ENCODE data around the gene SGMS1. TPM values are rescaled to one million over a fixed set of nuclear protein-coding genes. Genes with fewer than 3 reads are reported as not detected.

The SGMS1 gene
- total and polyA plus RNA-seq, 10 donors: 5.9 to 84.3 (median 34.6) TPM

GRCh38 chr10:50517626-50518025 lies 106.1 kb downstream of the SGMS1 start:
- Histone ChIP-seq H3K4me3 (no peak overlapping the region), H3K27me3 (replicated peaks in 1 of 7) (no peaks in the 10 kb centered on the region), H3K4me1 (peaks cover 0 to 14% (median 11%) of the 10 kb centered on the region in 6 donors), H3K9me3 (no peaks in the 10 kb centered on the region), H3K27ac (no peak overlapping the region), H3K36me3 (peaks cover 0 to 25% (median 0%) of the 10 kb centered on the region in 6 donors)
- WGBS, 5 donors: 90 to 96% (median 91%) methylated on average over 3 of the region's 3 CpGs
- no peak for DNase-seq
- TF ChIP-seq POLR2A (IDR thresholded peaks at IDR 0.05) (no peak), POLR2AphosphoS5 (IDR thresholded peaks at IDR 0.05) (no peak), CTCF (IDR thresholded peaks at IDR 0.05 in 8 of 11, conservative IDR thresholded peaks at IDR 0.05 in 3 of 11) (no peak)
- intact Hi-C loops (cut with DNase I; ENCODE audit: low total_unique reads): no loop called here

- H3K4me3 ChIP-seq: no peak overlapping the region
Observed at GRCh38 chr10:50516171-50516570, 107.6 kb downstream of the SGMS1 start.

GRCh38 chr10:50515420-50515819 lies 108.3 kb downstream of the SGMS1 start:
- Histone ChIP-seq H3K36me3 (peaks cover 0 to 25% (median 0%) of the 10 kb centered on the region in 6 donors), H3K27me3 (replicated peaks in 1 of 7) (no peaks in the 10 kb centered on the region), H3K4me3 (no peak overlapping the region), H3K9me3 (no peaks in the 10 kb centered on the region), H3K4me1 (peaks cover 4 to 35% (median 26%) of the 10 kb centered on the region in 6 donors), H3K27ac (no peak overlapping the region)
- DNase-seq: no peak
- intact Hi-C loops (cut with DNase I; ENCODE audit: low total_unique reads): no loop called here
- 91 to 98% (median 95%) methylated on average over 2 of the region's 2 CpGs for WGBS, 5 donors
- no peak for TF ChIP-seq POLR2AphosphoS5 (IDR thresholded peaks at IDR 0.05)
- TF ChIP-seq CTCF (IDR thresholded peaks at IDR 0.05 in 8 of 11, conservative IDR thresholded peaks at IDR 0.05 in 3 of 11): no peak
- no peak for TF ChIP-seq POLR2A (IDR thresholded peaks at IDR 0.05)

More at GRCh38 chr10:50516171-50516570, 107.6 kb downstream of the SGMS1 start:
- Histone ChIP-seq H3K36me3 (peaks cover 0 to 25% (median 0%) of the 10 kb centered on the region in 6 donors), H3K27ac (no peak overlapping the region), H3K9me3 (no peaks in the 10 kb centered on the region), H3K4me1 (peaks cover 4 to 28% (median 23%) of the 10 kb centered on the region in 6 donors), H3K27me3 (replicated peaks in 1 of 7) (no peaks in the 10 kb centered on the region)
- DNase-seq: no peak
- WGBS, 5 donors: 59 to 82% (median 81%) methylated on average over 1 of the region's 1 CpG
- intact Hi-C loops (cut with DNase I; ENCODE audit: low total_unique reads): no loop called here
- no peak for TF ChIP-seq POLR2A (IDR thresholded peaks at IDR 0.05)
- TF ChIP-seq CTCF (IDR thresholded peaks at IDR 0.05 in 8 of 11, conservative IDR thresholded peaks at IDR 0.05 in 3 of 11): no peak
- no peak for TF ChIP-seq POLR2AphosphoS5 (IDR thresholded peaks at IDR 0.05)

GRCh38 chr10:50514995-50515394 lies 108.8 kb downstream of the SGMS1 start:
- WGBS, 5 donors: 89 to 98% (median 93%) methylated on average over 2 of the region's 2 CpGs
- H3K27me3 ChIP-seq (replicated peaks in 1 of 7): no peaks in the 10 kb centered on the region
- peaks cover 0 to 25% (median 0%) of the 10 kb centered on the region in 6 donors for H3K36me3 ChIP-seq
- intact Hi-C loops (cut with DNase I; ENCODE audit: low total_unique reads): no loop called here
- no peaks in the 10 kb centered on the region for H3K9me3 ChIP-seq
- no peak overlapping the region for H3K27ac ChIP-seq
- DNase-seq: no peak
- no peak for TF ChIP-seq POLR2A (IDR thresholded peaks at IDR 0.05)
- no peak for TF ChIP-seq POLR2AphosphoS5 (IDR thresholded peaks at IDR 0.05)
- no peak for TF ChIP-seq CTCF (IDR thresholded peaks at IDR 0.05 in 8 of 11, conservative IDR thresholded peaks at IDR 0.05 in 3 of 11)
- H3K4me3 ChIP-seq: no peak overlapping the region
- peaks cover 4 to 35% (median 26%) of the 10 kb centered on the region in 6 donors for H3K4me1 ChIP-seq
